OCI-LY7 (cell line): ENCODE measurements around the gene MYH11. TPM values are rescaled to one million over a fixed set of nuclear protein-coding genes. Genes with fewer than 3 reads are reported as not detected.

Experiments used
- Bru-seq: library from RNA; stranded (reverse); fragments of 400-500 nt; gene quantifications from one replicate; lab custom pipeline; 2021; lab: Mats Ljungman, UMichigan
- BruChase-seq, 2 experiments: library from RNA; stranded (reverse); fragments of 400-500 nt; gene quantifications; one replicate each; lab custom pipeline; 2021; lab: Mats Ljungman, UMichigan
- BruUV-seq: library from RNA; stranded (reverse); fragments of 400-500 nt; replicated peaks from 2 replicates; lab custom pipeline; 2021; lab: Mats Ljungman, UMichigan
- CTCF ChIA-PET: fragments of 300-600 bp; sonication (Branson Sonifier 250); formaldehyde crosslinking; loops from one replicate; lab custom pipeline; 2022; ENCODE audit warnings: antibody characterized with exemption; ENCODE audit not compliant: unreplicated experiment; lab: Charles Lee
- POLR2A ChIA-PET: fragments of 300-600 bp; sonication (Branson Sonifier 250); formaldehyde crosslinking; loops from one replicate; lab custom pipeline; 2022; ENCODE audit warnings: antibody characterized with exemption; lab: Charles Lee
- DNase-seq: peaks from one replicate; pipeline ENCODE4 v3.0.0-alpha.2; 2015; ENCODE audit warnings: low spot score
- H2AFZ ChIP-seq: fragments of 200-600 bp; sonication (generic), shearing (Covaris generic); 2 replicates; pipeline ENCODE4 v1.6.1; 2014; ENCODE audit warnings: mild to moderate bottlenecking, antibody characterized with exemption, low read length, moderate library complexity
- H3K27ac ChIP-seq: fragments of 200-600 bp; sonication (generic); 2 replicates; pipeline ENCODE4 v1.5.1; 2014; ENCODE audit warnings: mixed run types, low read depth, mild to moderate bottlenecking, moderate library complexity, low read length, inconsistent platforms; ENCODE audit not compliant: poor library complexity, severe bottlenecking
- H3K36me3 ChIP-seq: fragments of 200-600 bp; sonication (generic); 2 replicates; pipeline ENCODE4 v1.6.1; 2014; ENCODE audit warnings: mild to moderate bottlenecking, antibody characterized with exemption, low read length, moderate library complexity, mixed read lengths; ENCODE audit not compliant: insufficient read depth
- H3K4me1 ChIP-seq: fragments of 200-600 bp; sonication (generic); 2 replicates; pipeline ENCODE4 v1.5.1; 2014; ENCODE audit warnings: mild to moderate bottlenecking, low read length; ENCODE audit not compliant: insufficient read depth, poor library complexity, severe bottlenecking
- H3K4me2 ChIP-seq: fragments of 200-600 bp; sonication (generic); 2 replicates; pipeline ENCODE4 v1.6.1; 2014; ENCODE audit warnings: mild to moderate bottlenecking, low read length
- H3K4me3 ChIP-seq: fragments of 200-600 bp; sonication (generic); 2 replicates; pipeline ENCODE4 v1.5.1; 2014; ENCODE audit warnings: mild to moderate bottlenecking, low read depth, low read length; ENCODE audit not compliant: poor library complexity, severe bottlenecking
- H3K79me2 ChIP-seq: fragments of 200-600 bp; sonication (generic); 2 replicates; pipeline ENCODE4 v1.6.1; 2016; ENCODE audit warnings: low read depth, mild to moderate bottlenecking, low read length, moderate library complexity, mixed read lengths; ENCODE audit not compliant: insufficient read depth
- H3K9me2 ChIP-seq: fragments of 200-600 bp; sonication (generic); 2 replicates; pipeline ENCODE4 v1.6.1; 2016; ENCODE audit warnings: mild to moderate bottlenecking, low read length, mixed read lengths; ENCODE audit not compliant: insufficient read depth
- H3K9me3 ChIP-seq: fragments of 200-600 bp; sonication (generic); 2 replicates; pipeline ENCODE4 v1.6.1; 2014; ENCODE audit warnings: mild to moderate bottlenecking, mixed run types, low read length, mixed read lengths
- H4K20me1 ChIP-seq: fragments of 200-600 bp; sonication (generic); 2 replicates; pipeline ENCODE4 v1.6.1; 2014; ENCODE audit warnings: mild to moderate bottlenecking, antibody characterized with exemption, low read length, moderate library complexity, mixed read lengths; ENCODE audit not compliant: insufficient read depth
- CTCF ChIP-seq: fragments of 200-600 bp; sonication (generic); conservative IDR thresholded peaks from 2 replicates; pipeline ENCODE4 v1.5.1; 2014; ENCODE audit warnings: mild to moderate bottlenecking, antibody characterized with exemption, low read length, moderate library complexity, mixed read lengths
- EZH2phosphoT487 ChIP-seq: fragments of 200-600 bp; sonication (generic); IDR thresholded peaks from 2 replicates; pipeline ENCODE4 v1.6.1; 2018; ENCODE audit warnings: low read depth, borderline replicate concordance, mild to moderate bottlenecking, mixed run types, antibody characterized with exemption, low read length, moderate library complexity, mixed read lengths
- intact Hi-C: fragments of 100-400 bp; cut with micrococcal nuclease; formaldehyde crosslinking; loops from one replicate; pipeline ENCODE4 v1.10.0; 2022; ENCODE audit not compliant: unreplicated experiment
- long read RNA-seq: library from polyadenylated mRNA; stranded (forward); transcript quantifications from one replicate; pipeline ENCODE4 v2.0.0, GENCODE V29; 2022
- total RNA-seq, 2 experiments: library from RNA; depleted of rRNA in 1 of 2; stranded (reverse); fragments of >200 nt in 1 of 2; shearing (Covaris generic) in 1 of 2; gene quantifications; 2 replicates each; pipeline ENCODE4 v1.2.3, GENCODE V29; 2014 to 2022

Gene MYH11
- total RNA-seq (2014; rRNA removed; shearing (Covaris generic)) (5.7 and 7.9 TPM in 2 replicates), total RNA-seq (2022) (33.3 and 33.8 TPM in 2 replicates), Bru-seq, nascent RNA (percentile 57 among the genes with signal in this experiment), BruChase-seq, experiment 1, labeled RNA remaining after a 6-hour chase (percentile 54 among the genes with signal in this experiment), BruChase-seq, experiment 2, labeled RNA remaining after a 2-hour chase (percentile 53 among the genes with signal in this experiment)
- long read RNA-seq, full-length matches to known transcripts: 17 of 58 reads
- long read RNA-seq, partial matches to known transcripts: 14 of 58 reads
- long read RNA-seq, other reads (novel, unspliced or antisense): 27 of 58 reads

GRCh38 chr16:15856901-15857698 lies at the start of gene MYH11:
Gene MYH11 (minus strand): TSS chr16:15857028. CDS start chr16:15838252, 18,776 bp downstream.
- POLR2A ChIA-PET: interaction anchor here (0.5 to 1.0 kb wide), 3 partner anchors 31 to 248 kb away, joined by 3 to 4 read pairs (median 3); partner anchors contain the start of gene CEP20
- peak within 1 kb of the TSS; percentile 96 for H3K27ac ChIP-seq
- H3K4me1 ChIP-seq: peaks cover 60% of the 10 kb centered on the region
- no peaks in the 10 kb centered on the region for H3K9me3 ChIP-seq
- H2AFZ ChIP-seq: peak within 1 kb of the TSS; percentile 44
- H3K4me3 ChIP-seq: peak within 1 kb of the TSS; percentile 73
- BruUV-seq: no TSS peak
- H3K36me3 ChIP-seq: no peaks in the 10 kb centered on the region
- DNase-seq: peak; percentile 61
- no peak for TF ChIP-seq EZH2phosphoT487
- peak; percentile 55 for TF ChIP-seq CTCF
- peaks cover 14% of the 10 kb centered on the region for H3K79me2 ChIP-seq
- no peaks in the 10 kb centered on the region for H4K20me1 ChIP-seq
- CTCF ChIA-PET: no interaction called here
- H3K9me2 ChIP-seq: no peaks in the 10 kb centered on the region
- intact Hi-C loops: loop anchor here (2.0 kb wide), 1 partner anchor 240 kb away; no protein-coding TSS in a partner anchor
- peak within 1 kb of the TSS; percentile 96 for H3K4me2 ChIP-seq

GRCh38 chr16:15906439-15906838 lies 49.6 kb upstream of the MYH11 start:
- H3K36me3 ChIP-seq: no peaks in the 10 kb centered on the region
- no peak overlapping the region for H3K27ac ChIP-seq
- H3K9me2 ChIP-seq: no peaks in the 10 kb centered on the region
- H3K4me3 ChIP-seq: no peak overlapping the region
- ChIA-PET POLR2A (interaction anchor here (0.6 to 0.7 kb wide), 2 partner anchors 11 to 46 kb away, joined by 3 read pairs; no protein-coding TSS in a partner anchor), CTCF (no interaction called here)
- H3K79me2 ChIP-seq: no peaks in the 10 kb centered on the region
- BruUV-seq: no TSS peak
- no peaks in the 10 kb centered on the region for H4K20me1 ChIP-seq
- intact Hi-C loops: no loop called here
- no peak overlapping the region for H2AFZ ChIP-seq
- H3K4me1 ChIP-seq: peaks cover 10% of the 10 kb centered on the region
- DNase-seq: no peak
- no peak overlapping the region for H3K4me2 ChIP-seq
- TF ChIP-seq EZH2phosphoT487 (no peak), CTCF (no peak)
- H3K9me3 ChIP-seq: 0 out of 2 replicates have a peak, but pooled peaks cover 8% of the 10 kb centered on the region
